HG03097 (cell line): ENCODE measurements around the gene GNG4.

Source experiments
- ATAC-seq: cut with Tn5 transposase; IDR thresholded peaks from one replicate; pipeline ENCODE4 v1.9.1; 2021; ENCODE audit not compliant: unreplicated experiment, low FRiP score

The GNG4 gene

GRCh38 chr1:235502601-235503402 is 146.8 kb downstream of the GNG4 start:
- ATAC-seq, result no peak

DNA sequence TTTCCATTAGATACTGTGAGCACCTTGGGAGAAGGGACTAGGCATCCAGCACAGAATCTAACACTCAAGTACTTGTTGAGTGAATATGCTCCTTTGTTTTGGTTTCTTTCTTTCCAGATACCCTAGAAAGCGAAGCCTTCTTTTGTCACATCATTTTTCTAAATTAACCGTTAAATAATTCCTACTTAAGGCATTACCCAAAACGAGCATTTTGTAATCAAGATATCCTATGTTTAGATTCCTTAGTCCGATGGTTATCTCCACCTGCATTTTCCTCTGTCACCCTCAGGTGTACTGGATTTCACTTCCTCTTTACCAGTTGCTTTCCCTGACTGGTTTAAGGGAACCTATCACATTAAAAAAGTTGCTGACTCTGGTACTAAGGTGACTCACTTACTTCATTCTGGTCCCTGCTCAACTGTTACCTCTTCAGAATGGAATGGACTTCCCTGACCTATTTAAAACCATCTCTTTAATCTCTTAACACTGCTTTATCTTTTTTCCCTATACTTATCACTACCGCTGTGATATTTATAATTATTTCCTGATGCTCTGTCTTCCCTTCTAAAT is 148.5 kb downstream of the GNG4 start:
- ATAC-seq, result no peak
